H4 (cell line): ENCODE measurements around the gene CFTR. TPM values are rescaled to one million over a fixed set of nuclear protein-coding genes. Genes with fewer than 3 reads are reported as not detected.

Experiments used
- DNase-seq: peaks from one replicate; pipeline ENCODE4 v3.0.0-alpha.2; 2015; ENCODE audit warnings: low spot score
- total RNA-seq: library from RNA; depleted of rRNA; stranded (reverse); fragments of >200 nt; shearing (Covaris generic); gene quantifications from 2 replicates; pipeline ENCODE4 v1.2.3, GENCODE V29; 2014

Gene CFTR
- total RNA-seq, 1 experiment from 2014 or later = not detected

DNA sequence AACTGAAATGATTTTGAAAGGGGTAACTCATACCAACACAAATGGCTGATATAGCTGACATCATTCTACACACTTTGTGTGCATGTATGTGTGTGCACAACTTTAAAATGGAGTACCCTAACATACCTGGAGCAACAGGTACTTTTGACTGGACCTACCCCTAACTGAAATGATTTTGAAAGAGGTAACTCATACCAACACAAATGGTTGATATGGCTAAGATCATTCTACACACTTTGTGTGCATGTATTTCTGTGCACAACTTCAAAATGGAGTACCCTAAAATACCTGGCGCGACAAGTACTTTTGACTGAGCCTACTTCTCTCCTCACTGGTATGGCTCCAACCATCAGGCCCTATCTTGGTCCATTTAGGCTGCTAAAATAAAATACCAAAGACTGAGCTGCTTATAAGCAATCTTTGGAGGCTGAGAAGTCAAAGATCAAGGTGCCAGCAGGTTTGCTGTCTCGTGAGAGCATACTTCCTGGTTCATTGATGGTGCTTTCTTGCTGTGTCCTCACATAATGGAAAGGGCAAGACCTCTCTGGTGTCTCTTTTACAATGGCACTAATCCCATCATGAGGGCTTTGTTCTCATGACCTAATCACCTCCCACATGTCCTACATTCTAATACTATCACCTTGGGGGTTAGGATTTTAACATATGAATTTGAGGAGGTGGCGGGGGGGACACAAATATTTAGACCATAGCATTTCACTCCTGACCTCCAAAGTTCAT, 173.3 kb downstream of the CFTR start:
- no peak for DNase-seq

DNA sequence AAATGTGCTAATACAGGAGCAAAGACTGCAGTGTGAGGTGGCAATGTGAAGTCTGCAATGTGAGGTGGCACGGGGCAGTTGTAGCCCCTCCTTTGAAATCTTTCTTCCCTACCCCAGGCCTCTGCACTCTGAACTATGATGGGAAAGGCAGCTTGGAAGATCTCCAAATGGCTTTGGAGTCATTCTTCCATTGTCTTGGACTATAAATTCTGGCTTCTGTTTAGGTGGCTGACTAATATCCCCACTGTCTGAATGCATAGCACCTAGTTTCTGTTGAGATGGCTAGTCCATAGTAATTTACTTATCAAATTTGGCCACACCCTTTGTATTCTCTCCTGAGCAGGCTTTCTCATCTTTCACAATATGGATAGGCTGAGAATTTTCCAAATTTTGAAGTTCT, 175.0 kb downstream of the CFTR start:
- no peak for DNase-seq

- DNase-seq = no peak
Measured at GRCh38 chr7:117656806-117657205, 177.0 kb downstream of the CFTR start.

DNA sequence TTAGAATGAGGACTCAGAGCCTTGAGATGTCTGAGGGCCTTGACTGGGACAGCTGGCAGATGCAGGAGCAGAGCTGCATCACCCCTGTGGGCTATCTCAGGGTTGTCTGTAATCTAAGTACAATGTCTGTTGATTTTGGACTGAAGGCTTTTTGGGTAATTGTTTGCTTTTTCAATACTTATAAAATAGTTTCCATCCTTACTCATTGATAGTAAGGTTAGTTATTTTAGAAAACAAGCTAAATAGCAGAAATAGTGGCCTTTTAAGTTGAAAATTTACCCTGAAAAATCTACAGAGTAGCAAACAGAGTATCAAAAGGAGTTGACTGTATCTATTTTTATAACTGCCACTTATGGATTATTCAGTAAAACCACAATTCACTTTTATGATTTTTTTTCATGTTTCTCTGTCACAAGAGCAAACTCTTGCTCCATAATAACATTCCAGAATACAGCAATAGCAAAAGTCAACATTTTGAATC, 179.7 kb downstream of the CFTR start:
- no peak for DNase-seq

DNA sequence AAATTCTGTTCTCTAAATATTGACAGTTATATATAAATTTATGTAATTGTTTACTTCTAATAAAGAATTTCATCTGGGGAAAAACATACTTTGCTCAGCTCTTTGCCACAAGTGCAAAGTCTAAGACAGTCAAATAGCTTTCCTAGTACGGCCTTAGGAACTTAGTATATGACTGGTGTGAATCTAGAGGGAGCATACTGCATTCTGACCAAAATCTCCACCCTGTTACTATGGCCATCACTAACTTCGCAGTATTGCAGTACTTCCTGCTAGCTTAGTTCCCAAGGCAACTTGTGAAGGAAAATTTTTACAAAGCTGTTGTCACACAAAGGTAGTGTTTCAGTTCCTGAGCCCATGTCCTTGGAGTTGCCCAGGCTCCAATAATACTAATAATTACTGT, 181.5 kb downstream of the CFTR start:
- DNase-seq = no peak

DNA sequence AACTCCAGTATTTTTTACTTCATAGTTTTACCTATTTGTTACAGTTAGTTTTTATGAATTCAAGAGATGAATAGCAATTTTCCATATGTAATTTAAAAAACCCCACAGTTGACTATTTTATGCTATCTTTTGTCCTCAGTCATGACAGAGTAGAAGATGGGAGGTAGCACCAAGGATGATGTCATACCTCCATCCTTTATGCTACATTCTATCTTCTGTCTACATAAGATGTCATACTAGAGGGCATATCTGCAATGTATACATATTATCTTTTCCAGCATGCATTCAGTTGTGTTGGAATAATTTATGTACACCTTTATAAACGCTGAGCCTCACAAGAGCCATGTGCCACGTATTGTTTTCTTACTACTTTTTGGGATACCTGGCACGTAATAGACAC, 184.2 kb downstream of the CFTR start:
- DNase-seq = no peak

DNA sequence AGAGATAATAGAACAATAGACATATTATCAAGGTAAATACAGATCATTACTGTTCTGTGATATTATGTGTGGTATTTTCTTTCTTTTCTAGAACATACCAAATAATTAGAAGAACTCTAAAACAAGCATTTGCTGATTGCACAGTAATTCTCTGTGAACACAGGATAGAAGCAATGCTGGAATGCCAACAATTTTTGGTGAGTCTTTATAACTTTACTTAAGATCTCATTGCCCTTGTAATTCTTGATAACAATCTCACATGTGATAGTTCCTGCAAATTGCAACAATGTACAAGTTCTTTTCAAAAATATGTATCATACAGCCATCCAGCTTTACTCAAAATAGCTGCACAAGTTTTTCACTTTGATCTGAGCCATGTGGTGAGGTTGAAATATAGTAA, 185.5 kb downstream of the CFTR start:
- no peak for DNase-seq

- peak; percentile 80 for DNase-seq
Measured at GRCh38 chr7:117666031-117666430, 186.2 kb downstream of the CFTR start.

- no peak for DNase-seq
Measured at GRCh38 chr7:117666689-117667088, 186.9 kb downstream of the CFTR start.

DNA sequence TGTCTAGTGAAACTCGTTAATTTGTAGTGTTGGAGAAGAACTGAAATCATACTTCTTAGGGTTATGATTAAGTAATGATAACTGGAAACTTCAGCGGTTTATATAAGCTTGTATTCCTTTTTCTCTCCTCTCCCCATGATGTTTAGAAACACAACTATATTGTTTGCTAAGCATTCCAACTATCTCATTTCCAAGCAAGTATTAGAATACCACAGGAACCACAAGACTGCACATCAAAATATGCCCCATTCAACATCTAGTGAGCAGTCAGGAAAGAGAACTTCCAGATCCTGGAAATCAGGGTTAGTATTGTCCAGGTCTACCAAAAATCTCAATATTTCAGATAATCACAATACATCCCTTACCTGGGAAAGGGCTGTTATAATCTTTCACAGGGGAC, 187.6 kb downstream of the CFTR start:
- peak; percentile 18 for DNase-seq

DNA sequence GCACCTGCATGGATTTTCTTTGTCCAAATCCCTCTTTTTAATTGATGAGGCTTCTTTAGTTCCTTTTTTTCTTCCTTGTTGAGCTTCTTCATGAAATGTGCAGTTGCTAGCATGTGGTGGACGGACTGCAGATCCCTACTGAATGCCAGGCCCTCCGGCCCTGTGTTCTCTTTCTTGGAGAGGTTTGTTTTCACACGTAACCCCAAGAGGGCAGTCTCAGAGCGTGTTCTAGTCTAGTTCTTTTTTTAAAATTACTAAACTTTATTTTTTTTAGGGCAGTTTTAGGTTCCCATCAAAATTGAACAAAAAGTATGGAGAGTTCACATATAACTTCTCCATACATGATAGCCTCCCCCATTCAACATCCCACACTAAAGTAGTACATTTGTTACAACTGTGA, 190.0 kb downstream of the CFTR start:
- DNase-seq = no peak

GRCh38 chr7:117672453-117672852, 192.6 kb downstream of the CFTR start:
- DNase-seq = no peak

DNA sequence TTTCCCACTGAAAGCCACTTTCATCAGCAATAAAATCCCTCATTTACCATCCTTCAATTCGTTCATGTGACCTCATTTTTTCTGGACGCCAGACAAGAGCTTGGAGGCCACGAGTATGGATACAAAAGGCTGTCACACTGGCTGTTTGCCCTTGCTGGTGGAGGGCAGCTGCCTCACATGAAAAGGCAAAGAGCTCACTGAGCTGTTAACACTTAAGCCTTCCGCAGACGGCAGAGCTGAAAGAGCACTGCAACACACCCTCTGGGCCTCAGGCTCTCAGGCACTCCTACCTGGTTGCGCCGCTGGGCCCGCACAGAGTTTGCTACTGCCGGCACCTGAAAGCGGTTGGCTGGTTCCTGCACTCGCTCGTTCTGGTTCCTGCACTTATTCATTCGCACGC, 193.5 kb downstream of the CFTR start:
- no peak for DNase-seq

DNA sequence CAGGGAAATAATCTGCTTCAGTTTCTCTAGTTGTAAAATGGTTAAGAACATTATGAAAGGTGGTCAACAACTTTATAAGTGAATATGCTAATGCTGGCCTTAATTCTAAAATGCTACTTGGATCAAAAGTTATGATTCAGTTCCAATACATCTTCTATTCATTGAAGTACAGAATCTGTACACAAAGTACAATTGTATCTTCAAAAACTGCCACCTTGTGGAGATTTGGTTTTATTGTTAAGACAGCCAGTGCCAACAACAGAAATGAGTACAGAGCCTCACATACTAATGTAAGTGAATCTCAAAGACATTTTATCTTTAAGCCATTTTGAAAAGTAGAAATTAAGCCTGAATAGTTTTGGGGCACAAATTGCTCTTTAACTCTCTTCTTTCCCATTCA, 194.0 kb downstream of the CFTR start:
- DNase-seq = peak; percentile 52

DNA sequence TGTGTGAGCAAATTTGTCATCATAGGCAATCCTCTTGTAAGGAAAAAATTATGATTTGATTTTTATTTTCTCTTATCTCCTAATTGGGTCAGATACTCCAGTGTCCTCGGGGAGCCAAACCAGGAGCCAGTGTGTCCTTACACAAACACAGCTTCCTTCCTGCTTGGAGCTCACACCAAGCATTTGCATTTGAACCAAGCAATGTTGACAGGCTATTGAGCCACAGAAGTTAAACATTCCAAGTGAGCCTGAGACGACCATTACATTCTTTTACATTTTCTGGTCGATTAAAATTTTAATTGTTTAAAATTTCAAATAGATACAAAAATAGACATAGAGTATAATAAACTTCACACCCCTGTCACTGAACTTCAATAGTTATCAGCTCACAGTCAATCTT, 194.8 kb downstream of the CFTR start:
- no peak for DNase-seq

GRCh38 chr7:117675497-117676435, 195.9 kb downstream of the CFTR start:
- no peak for DNase-seq

GRCh38 chr7:117679120-117679519, 199.3 kb downstream of the CFTR start:
- DNase-seq = no peak

- peak; percentile 26 for DNase-seq
Measured at GRCh38 chr7:117682681-117683385, 203.0 kb downstream of the CFTR start.

DNA sequence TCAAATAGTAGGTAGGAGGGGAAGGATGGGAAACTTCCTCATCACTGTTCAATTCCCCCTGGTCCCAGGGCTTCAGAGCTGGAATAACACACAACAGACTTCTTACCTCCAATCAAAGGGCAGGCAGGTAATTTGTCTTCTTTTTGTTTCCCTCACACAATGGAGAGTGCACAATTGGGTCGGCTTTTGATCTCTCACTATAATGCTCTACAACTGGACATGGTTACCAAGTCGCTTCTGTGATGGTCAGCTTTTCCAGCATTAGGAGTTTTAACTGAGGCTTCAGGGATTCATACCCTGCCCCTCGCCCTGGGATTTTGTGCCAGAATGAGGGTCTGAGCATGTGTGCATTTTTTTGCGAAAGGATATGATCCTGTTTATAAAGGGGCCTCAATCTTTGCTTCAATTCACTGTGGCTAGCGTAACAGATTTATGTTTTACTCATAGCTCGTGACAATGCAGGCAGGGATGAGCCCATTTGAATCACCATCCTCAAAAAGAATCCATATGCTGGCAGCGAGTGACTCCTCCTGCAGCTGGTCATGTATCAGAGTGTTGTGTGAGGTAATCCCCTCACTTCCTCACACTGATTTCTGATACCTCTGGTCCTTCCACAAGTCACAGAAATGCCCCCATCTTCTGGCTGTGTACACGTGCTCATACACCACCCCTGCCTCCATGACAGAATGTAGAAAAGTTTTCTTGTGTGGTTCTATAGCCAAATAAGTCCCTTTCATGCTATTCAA, 203.8 kb downstream of the CFTR start:
- DNase-seq = no peak

DNA sequence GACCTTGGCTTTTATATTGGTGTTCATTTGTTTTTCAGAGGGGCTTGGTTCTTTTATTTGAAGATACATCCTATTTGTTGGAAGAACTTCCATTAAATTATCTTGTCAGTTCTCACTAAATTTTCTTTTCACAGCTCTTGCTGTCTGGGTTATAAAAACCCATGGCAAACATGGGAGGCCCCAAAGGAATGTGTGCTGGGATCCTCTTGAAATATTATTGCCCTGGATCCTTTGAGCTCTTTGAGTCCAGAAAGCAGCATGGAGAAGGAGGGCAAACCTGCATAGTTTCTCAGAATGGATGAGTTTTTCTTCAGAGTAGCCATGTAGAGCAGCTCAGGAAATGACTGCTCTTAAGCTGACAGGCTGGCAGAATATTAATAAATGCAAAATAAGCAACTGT, 206.0 kb downstream of the CFTR start:
- DNase-seq = no peak

GRCh38 chr7:117686311-117686935, 206.6 kb downstream of the CFTR start:
- no peak for DNase-seq
